Mesenchymal stem cell (in vitro differentiated cells and primary cell): ENCODE data around the gene DIP2C.

Experiments
- DNase-seq: peaks from one replicate; pipeline ENCODE4 v3.0.0-alpha.2; 2013
- H2AFZ ChIP-seq: one replicate; pipeline ENCODE4 v1.6.1; 2013; ENCODE audit warnings: low read depth, mild to moderate bottlenecking, control low read depth, inconsistent platforms, low read length, moderate library complexity
- H2AK5ac ChIP-seq: 2 replicates; pipeline ENCODE4 v1.6.1; 2013; ENCODE audit warnings: low read length, moderate library complexity, mild to moderate bottlenecking, inconsistent platforms; ENCODE audit not compliant: severe bottlenecking
- H2BK120ac ChIP-seq: one replicate; pipeline ENCODE4 v1.6.1; 2013; ENCODE audit warnings: low read depth, mild to moderate bottlenecking, inconsistent platforms, low read length, moderate library complexity
- H2BK12ac ChIP-seq, 2 experiments: one replicate each; pipeline ENCODE4 v1.6.1; 2013; ENCODE audit warnings: inconsistent platforms in 2 of 2, low read length in 2 of 2, mild to moderate bottlenecking in 2 of 2, moderate library complexity in 2 of 2, control low read depth in 1 of 2
- H2BK15ac ChIP-seq: one replicate; pipeline ENCODE4 v1.6.1; 2013; ENCODE audit warnings: mild to moderate bottlenecking, low read depth, inconsistent platforms; ENCODE audit not compliant: poor library complexity, severe bottlenecking
- H2BK5ac ChIP-seq: 2 replicates; pipeline ENCODE4 v1.6.1; 2013; ENCODE audit warnings: low read depth, mild to moderate bottlenecking, low read length, control low read depth, inconsistent platforms; ENCODE audit not compliant: poor library complexity, severe bottlenecking
- H3K14ac ChIP-seq, 2 experiments: one replicate each; pipeline ENCODE4 v1.6.1; 2013; ENCODE audit warnings: inconsistent platforms in 2 of 2, low read length in 2 of 2, control low read depth in 1 of 2, mild to moderate bottlenecking in 1 of 2, moderate library complexity in 1 of 2
- H3K18ac ChIP-seq, 2 experiments: one replicate each; pipeline ENCODE4 v1.6.1; 2013; ENCODE audit warnings: inconsistent platforms in 2 of 2, low read length in 2 of 2, control low read depth in 1 of 2, low read depth in 1 of 2, mild to moderate bottlenecking in 1 of 2
- H3K23ac ChIP-seq, 2 experiments: one replicate each; pipeline ENCODE4 v1.6.1; 2013; ENCODE audit warnings: inconsistent platforms in 2 of 2, low read length in 2 of 2, mild to moderate bottlenecking in 2 of 2, moderate library complexity in 2 of 2, control low read depth in 1 of 2
- H3K27ac ChIP-seq: 2 replicates; pipeline ENCODE4 v1.5.1; 2013; ENCODE audit warnings: mild to moderate bottlenecking, moderate library complexity, low read length, control low read depth, inconsistent platforms; ENCODE audit not compliant: poor library complexity, severe bottlenecking
- H3K27me3 ChIP-seq, 2 experiments: 2 replicates each; pipeline versions ENCODE4 v1.6.1 to v1.7.0; 2013; ENCODE audit warnings: low read length in 2 of 2, mild to moderate bottlenecking in 2 of 2, moderate library complexity in 2 of 2, control low read depth in 1 of 2, inconsistent platforms in 1 of 2; ENCODE audit not compliant: control insufficient read depth in 1 of 2, insufficient read depth in 1 of 2
- H3K36me3 ChIP-seq, 2 experiments: 2 replicates each; pipeline versions ENCODE4 v1.6.1 to v1.7.0; 2013; ENCODE audit warnings: low read length in 2 of 2, control low read depth in 1 of 2, inconsistent platforms in 1 of 2, low read depth in 1 of 2, mild to moderate bottlenecking in 1 of 2; ENCODE audit not compliant: insufficient read depth in 2 of 2, control insufficient read depth in 1 of 2
- H3K4ac ChIP-seq, 2 experiments: one replicate each; pipeline ENCODE4 v1.6.1; 2013; ENCODE audit warnings: inconsistent platforms in 2 of 2, low read length in 2 of 2, mild to moderate bottlenecking in 2 of 2, moderate library complexity in 2 of 2, control low read depth in 1 of 2, low read depth in 1 of 2
- H3K4me1 ChIP-seq: 2 replicates; pipeline ENCODE4 v1.6.1; 2013; ENCODE audit warnings: low read depth, low read length, control low read depth; ENCODE audit not compliant: control insufficient read depth, insufficient read depth
- H3K4me2 ChIP-seq: 2 replicates; pipeline ENCODE4 v1.6.1; 2013; ENCODE audit warnings: low read length, mild to moderate bottlenecking, inconsistent platforms; ENCODE audit not compliant: poor library complexity, severe bottlenecking
- H3K4me3 ChIP-seq, 2 experiments: 2 replicates each; pipeline versions ENCODE4 v1.5.1 to v1.7.0; 2013; ENCODE audit warnings: low read length in 2 of 2, mild to moderate bottlenecking in 2 of 2, control low read depth in 1 of 2, low read depth in 1 of 2; ENCODE audit not compliant: insufficient read depth in 1 of 2
- H3K79me1 ChIP-seq: replicated peaks from 2 replicates; pipeline ENCODE4 v1.6.1; 2013; ENCODE audit warnings: mild to moderate bottlenecking, control low read depth, low read length, inconsistent platforms; ENCODE audit not compliant: poor library complexity, severe bottlenecking
- H3K9ac ChIP-seq: 2 replicates; pipeline ENCODE4 v1.7.0; 2013; ENCODE audit warnings: mild to moderate bottlenecking, low read length, moderate library complexity
- H3K9me3 ChIP-seq: 2 replicates; pipeline ENCODE4 v1.7.0; 2013; ENCODE audit warnings: mild to moderate bottlenecking, low read length; ENCODE audit not compliant: control insufficient read depth
- H4K8ac ChIP-seq: one replicate; pipeline ENCODE4 v1.6.1; 2013; ENCODE audit warnings: inconsistent platforms, mild to moderate bottlenecking, low read length, moderate library complexity
- H4K91ac ChIP-seq: one replicate; pipeline ENCODE4 v1.6.1; 2013; ENCODE audit warnings: mild to moderate bottlenecking, low read length, inconsistent platforms
- WGBS: methylation state at CpG from one replicate; pipeline ENCODE4 v1.1.7; 2013; ENCODE audit warnings: mixed read lengths; 5-methylcytosine and 5-hydroxymethylcytosine counted together

The DIP2C gene

GRCh38 chr10:627032-627992, 62.2 kb downstream of the DIP2C start:
- Histone ChIP-seq H3K27me3 (no peaks in the 10 kb centered on the region), H2BK12ac (peak overlapping the region; percentile 81 to 97), H3K4me1 (peaks cover 40% of the 10 kb centered on the region), H3K9me3 (no peaks in the 10 kb centered on the region), H2AFZ (no peak overlapping the region), H4K8ac (peak overlapping the region; percentile 55), H3K18ac (peak overlapping the region; percentile 78 to 94), H3K27ac (no peak overlapping the region), H2BK5ac (no peak overlapping the region), H2BK120ac (no peak overlapping the region), H3K14ac (peak overlapping the region in 1 of 2 experiments; percentile 10), H4K91ac (peak overlapping the region; percentile 86), H3K9ac (no peak overlapping the region), H2BK15ac (peak overlapping the region; percentile 60), H3K36me3 (peaks cover 14 to 21% of the 10 kb centered on the region in 2 experiments), H3K23ac (no peak overlapping the region), H2AK5ac (peak overlapping the region; percentile 27), H3K4ac (peak overlapping the region; percentile 20 to 49), H3K4me2 (no peak overlapping the region), H3K79me1 (peaks cover 51% of the 10 kb centered on the region), H3K4me3 (no peak overlapping the region)
- 95% methylated on average over 46 of the region's 46 CpGs for WGBS
- DNase-seq = no peak

DNA sequence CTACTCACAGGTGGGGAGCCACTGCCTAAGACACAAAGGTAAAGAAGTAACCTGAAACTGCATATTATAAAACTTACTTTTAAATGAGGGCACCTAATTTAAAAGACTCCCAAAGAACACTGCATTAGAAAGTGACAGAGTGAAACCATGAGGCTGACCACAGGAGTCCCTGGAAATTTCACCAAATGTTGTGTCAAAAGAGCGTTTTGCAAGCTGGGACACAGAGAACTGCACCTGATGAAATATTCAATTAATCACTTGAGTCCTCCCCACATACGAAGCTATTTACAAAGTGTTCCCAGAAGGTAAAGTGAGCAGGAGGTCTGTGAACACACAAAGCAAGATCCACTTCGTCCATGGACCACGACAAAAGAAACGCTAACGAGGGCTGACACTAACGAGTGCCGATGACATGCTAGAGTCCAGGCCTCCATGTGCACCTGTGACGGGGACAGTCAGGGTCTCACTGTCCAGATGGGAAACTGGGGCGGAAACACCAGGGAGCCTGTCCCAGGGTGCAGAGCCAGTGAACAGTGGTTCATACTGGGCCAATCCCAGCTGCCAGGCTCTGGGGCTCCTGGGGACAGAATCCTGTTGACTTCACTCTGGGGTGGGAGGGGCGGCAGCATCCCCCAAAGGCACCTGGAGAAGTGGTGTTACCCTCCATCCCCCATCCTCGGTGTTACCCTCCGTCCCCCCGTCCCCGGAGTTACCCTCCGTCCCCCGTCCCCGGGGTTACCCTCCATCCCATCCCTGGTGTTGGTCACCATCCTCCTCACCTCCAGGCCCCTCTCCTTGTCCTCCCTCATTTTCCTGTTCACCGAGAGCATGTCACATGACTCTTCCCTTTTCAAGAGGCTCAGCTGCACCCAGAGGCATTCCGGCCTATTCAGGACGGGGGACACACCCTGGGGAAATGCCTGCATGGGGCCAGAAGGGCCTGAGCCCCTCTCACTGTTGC, 63.4 kb downstream of the DIP2C start:
- Histone ChIP-seq H2BK15ac (peak overlapping the region; percentile 95), H3K27me3 (no peaks in the 10 kb centered on the region), H3K4me1 (peaks cover 40% of the 10 kb centered on the region), H4K8ac (peak overlapping the region; percentile 93), H3K4me3 (peak overlapping the region in 1 of 2 experiments; percentile 65), H3K4ac (peak overlapping the region; percentile 80 to 88), H4K91ac (peak overlapping the region; percentile 96), H3K9ac (peak overlapping the region; percentile 86), H2BK5ac (no peak overlapping the region), H3K23ac (peak overlapping the region in 1 of 2 experiments; percentile 48), H3K4me2 (peak overlapping the region; percentile 58), H2AFZ (no peak overlapping the region), H3K14ac (peak overlapping the region in 1 of 2 experiments; percentile 91), H3K18ac (peak overlapping the region; percentile 92 to 95), H2AK5ac (peak overlapping the region; percentile 2), H2BK120ac (peak overlapping the region; percentile 56), H3K27ac (peak overlapping the region; percentile 85), H3K79me1 (peaks cover 54% of the 10 kb centered on the region), H3K36me3 (peaks cover 19 to 27% of the 10 kb centered on the region in 2 experiments), H3K9me3 (no peaks in the 10 kb centered on the region), H2BK12ac (peak overlapping the region; percentile 81 to 97)
- WGBS = 90% methylated on average over 21 of the region's 21 CpGs
- DNase-seq = peak; percentile 69

- H3K14ac ChIP-seq = peak overlapping the region in 1 of 2 experiments; percentile 84
- H2BK5ac ChIP-seq = peak overlapping the region; percentile 53
- no peak overlapping the region for H2AK5ac ChIP-seq
- H2BK12ac ChIP-seq = peak overlapping the region; percentile 49 to 97
- peak overlapping the region; percentile 85 for H3K27ac ChIP-seq
- H3K4me3 ChIP-seq = peak overlapping the region in 1 of 2 experiments; percentile 65
- peak overlapping the region; percentile 80 to 88 for H3K4ac ChIP-seq
- peak; percentile 88 for DNase-seq
- 12% methylated on average over 17 of the region's 17 CpGs for WGBS
- H3K27me3 ChIP-seq = no peaks in the 10 kb centered on the region
- H2AFZ ChIP-seq = no peak overlapping the region
- no peak overlapping the region for H3K23ac ChIP-seq
- peaks cover 20 to 25% of the 10 kb centered on the region in 2 experiments for H3K36me3 ChIP-seq
- H3K79me1 ChIP-seq = peaks cover 52% of the 10 kb centered on the region
- peak overlapping the region; percentile 96 for H4K91ac ChIP-seq
- H3K4me1 ChIP-seq = peaks cover 38% of the 10 kb centered on the region
- peak overlapping the region; percentile 92 to 95 for H3K18ac ChIP-seq
- H2BK15ac ChIP-seq = no peak overlapping the region
- peak overlapping the region; percentile 78 for H2BK120ac ChIP-seq
- no peaks in the 10 kb centered on the region for H3K9me3 ChIP-seq
- H3K4me2 ChIP-seq = peak overlapping the region; percentile 58
- peak overlapping the region; percentile 93 for H4K8ac ChIP-seq
- H3K9ac ChIP-seq = peak overlapping the region; percentile 86
Observed at GRCh38 chr10:625333-625696, 64.2 kb downstream of the DIP2C start.
